ENCODE data around the gene UCKL1. TPM values are rescaled to one million over a fixed set of nuclear protein-coding genes. Genes with fewer than 3 reads are reported as not detected.
A peak's percentile ranks its signal among the peaks of the same experiment; 100 is the strongest.

The UCKL1 gene
- total RNA-seq, 3 donors from 2014 or later (not counting 1 experiment from before 2014, with no cell fraction given): 49.9 to 58.1 (median 49.9) TPM

DNA sequence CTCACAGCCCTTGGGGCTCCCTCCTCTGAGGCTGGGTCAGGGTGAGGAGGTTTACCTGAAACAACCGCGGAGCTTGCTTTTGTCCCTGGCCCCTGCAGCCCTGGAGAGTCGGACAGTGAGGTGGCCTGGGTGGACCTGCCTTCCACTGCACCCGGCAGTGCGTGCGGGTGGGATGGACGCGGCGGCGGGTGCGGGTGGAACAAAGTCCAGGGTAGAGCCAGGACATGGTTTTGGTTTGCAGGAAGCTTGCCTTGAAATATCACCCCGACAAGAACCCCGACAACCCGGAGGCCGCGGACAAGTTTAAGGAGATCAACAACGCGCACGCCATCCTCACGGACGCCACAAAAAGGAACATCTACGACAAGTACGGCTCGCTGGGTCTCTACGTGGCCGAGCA, 27.1 kb downstream of the UCKL1 start:
- DNase-seq: no peak
- ATAC-seq: no peak
- H3K36me3 ChIP-seq (ENCODE audit: control insufficient read depth, insufficient read depth, low read length): peaks cover 55% of the 10 kb centered on the region

GRCh38 chr20:63926298-63926697, 29.9 kb downstream of the UCKL1 start:
- no peak overlapping the region for H3K27ac Mint-ChIP-seq
- Histone ChIP-seq H3K27me3 (ENCODE audit: control insufficient read depth, insufficient read depth, low read length) (no peaks in the 10 kb centered on the region), H3K4me1 (ENCODE audit: control insufficient read depth, insufficient read depth, low read length) (no peaks in the 10 kb centered on the region), H3K36me3 (ENCODE audit: control insufficient read depth, insufficient read depth, low read length) (peaks cover 36% of the 10 kb centered on the region), H3K9me3 (ENCODE audit: control insufficient read depth, insufficient read depth, low read length) (no peaks in the 10 kb centered on the region), H3K27ac (ENCODE audit: low read length) (no peak overlapping the region), H3K4me3 (ENCODE audit: low read length) (no peak overlapping the region)
- TF ChIP-seq, protein P1, sequence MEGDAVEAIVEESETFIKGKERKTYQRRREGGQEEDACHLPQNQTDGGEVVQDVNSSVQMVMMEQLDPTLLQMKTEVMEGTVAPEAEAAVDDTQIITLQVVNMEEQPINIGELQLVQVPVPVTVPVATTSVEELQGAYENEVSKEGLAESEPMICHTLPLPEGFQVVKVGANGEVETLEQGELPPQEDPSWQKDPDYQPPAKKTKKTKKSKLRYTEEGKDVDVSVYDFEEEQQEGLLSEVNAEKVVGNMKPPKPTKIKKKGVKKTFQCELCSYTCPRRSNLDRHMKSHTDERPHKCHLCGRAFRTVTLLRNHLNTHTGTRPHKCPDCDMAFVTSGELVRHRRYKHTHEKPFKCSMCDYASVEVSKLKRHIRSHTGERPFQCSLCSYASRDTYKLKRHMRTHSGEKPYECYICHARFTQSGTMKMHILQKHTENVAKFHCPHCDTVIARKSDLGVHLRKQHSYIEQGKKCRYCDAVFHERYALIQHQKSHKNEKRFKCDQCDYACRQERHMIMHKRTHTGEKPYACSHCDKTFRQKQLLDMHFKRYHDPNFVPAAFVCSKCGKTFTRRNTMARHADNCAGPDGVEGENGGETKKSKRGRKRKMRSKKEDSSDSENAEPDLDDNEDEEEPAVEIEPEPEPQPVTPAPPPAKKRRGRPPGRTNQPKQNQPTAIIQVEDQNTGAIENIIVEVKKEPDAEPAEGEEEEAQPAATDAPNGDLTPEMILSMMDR (IDR thresholded peaks at IDR 0.05): no peak
- H3K27me3 Mint-ChIP-seq (ENCODE audit: low read depth in 2 of 2): no peaks in the 10 kb centered on the region
- no peaks in the 10 kb centered on the region for H3K9me3 Mint-ChIP-seq
- ATAC-seq (no peak), DNase-seq (no peak)
- H3K36me3 Mint-ChIP-seq: no peaks in the 10 kb centered on the region
- peaks cover 9 to 11% of the 10 kb centered on the region in 2 donors for H3K4me1 Mint-ChIP-seq
- intact Hi-C loops (cut with micrococcal nuclease): no loop called here
- WGBS (ENCODE audit: insufficient coverage): 94% methylated on average over 8 of the region's 8 CpGs
- H3K4me3 Mint-ChIP-seq: no peak overlapping the region

More for the DNA sequence above, 27.1 kb downstream of the UCKL1 start:
- no peaks in the 10 kb centered on the region for H3K4me1 ChIP-seq (ENCODE audit: control insufficient read depth, insufficient read depth, low read length)
- Mint-ChIP-seq H3K4me1 (peaks cover 9 to 11% of the 10 kb centered on the region in 2 donors), H3K9me3 (no peaks in the 10 kb centered on the region), H3K27ac (no peak overlapping the region), H3K36me3 (no peaks in the 10 kb centered on the region), H3K4me3 (no peak overlapping the region), H3K27me3 (ENCODE audit: low read depth in 2 of 2) (no peaks in the 10 kb centered on the region)
- no peaks in the 10 kb centered on the region for H3K27me3 ChIP-seq (ENCODE audit: control insufficient read depth, insufficient read depth, low read length)
- H3K27ac ChIP-seq (ENCODE audit: low read length): no peak overlapping the region
- WGBS (ENCODE audit: insufficient coverage): 95% methylated on average over 26 of the region's 26 CpGs
- H3K4me3 ChIP-seq (ENCODE audit: low read length): no peak overlapping the region
- TF ChIP-seq, protein P1 (IDR thresholded peaks at IDR 0.05): no peak
- intact Hi-C loops (cut with micrococcal nuclease): no loop called here
- no peaks in the 10 kb centered on the region for H3K9me3 ChIP-seq (ENCODE audit: control insufficient read depth, insufficient read depth, low read length)

DNA sequence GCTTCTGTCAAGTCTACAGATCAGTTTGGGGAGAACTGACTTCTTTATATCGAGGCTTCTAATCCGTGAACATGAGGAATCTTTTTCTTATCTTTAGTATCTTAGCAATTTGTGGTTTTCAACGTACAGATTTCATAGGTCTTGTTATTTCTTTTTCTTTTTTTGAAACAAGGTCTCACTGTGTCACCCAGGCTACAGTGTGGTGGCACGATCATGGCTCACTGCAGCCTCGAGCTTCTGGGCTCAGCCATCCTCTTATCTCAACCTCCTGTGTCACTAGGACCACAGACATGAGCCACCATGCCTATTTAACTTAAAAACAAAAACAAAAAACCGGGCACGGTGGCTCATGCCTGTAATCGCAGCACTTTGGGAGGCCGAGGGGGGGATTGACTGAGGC, 32.0 kb downstream of the UCKL1 start:
- H3K27ac ChIP-seq (ENCODE audit: low read length): no peak overlapping the region
- peaks cover 24% of the 10 kb centered on the region for H3K36me3 ChIP-seq (ENCODE audit: control insufficient read depth, insufficient read depth, low read length)
- H3K4me3 ChIP-seq (ENCODE audit: low read length): no peak overlapping the region
- H3K27me3 Mint-ChIP-seq (ENCODE audit: low read depth in 2 of 2): no peaks in the 10 kb centered on the region
- no peak for DNase-seq
- no peaks in the 10 kb centered on the region for H3K9me3 Mint-ChIP-seq
- intact Hi-C loops (cut with micrococcal nuclease): no loop called here
- TF ChIP-seq, protein P1 (IDR thresholded peaks at IDR 0.05): no peak
- WGBS (ENCODE audit: insufficient coverage): 73% methylated on average over 9 of the region's 9 CpGs
- H3K4me1 ChIP-seq (ENCODE audit: control insufficient read depth, insufficient read depth, low read length): no peaks in the 10 kb centered on the region
- no peak overlapping the region for H3K4me3 Mint-ChIP-seq
- no peak for ATAC-seq
- peaks cover 9 to 11% of the 10 kb centered on the region in 2 donors for H3K4me1 Mint-ChIP-seq
- H3K27ac Mint-ChIP-seq: peak overlapping the region in 1 of 2 donors; percentile 18
- no peaks in the 10 kb centered on the region for H3K9me3 ChIP-seq (ENCODE audit: control insufficient read depth, insufficient read depth, low read length)
- no peaks in the 10 kb centered on the region for H3K36me3 Mint-ChIP-seq
- no peaks in the 10 kb centered on the region for H3K27me3 ChIP-seq (ENCODE audit: control insufficient read depth, insufficient read depth, low read length)

DNA sequence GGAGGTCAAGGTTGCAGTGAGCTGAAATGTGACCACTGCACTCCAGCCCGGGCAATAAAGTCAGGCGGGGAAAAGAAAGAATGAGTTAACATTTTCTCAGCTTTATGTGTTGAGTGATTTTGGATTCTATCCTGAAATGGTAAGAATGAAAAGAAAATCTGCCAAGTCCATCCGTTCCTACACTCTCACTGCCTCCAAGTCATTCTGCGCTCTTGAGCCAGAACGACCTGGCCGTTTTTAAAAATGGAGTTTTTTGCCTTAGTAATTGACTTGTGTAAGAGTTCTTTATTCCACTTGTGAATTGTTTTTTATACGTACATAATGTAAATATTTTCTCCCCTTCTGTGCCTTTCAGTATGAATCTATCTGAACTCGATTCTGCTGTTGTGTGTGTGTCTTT, 32.6 kb downstream of the UCKL1 start:
- Mint-ChIP-seq H3K4me1 (peaks cover 9 to 11% of the 10 kb centered on the region in 2 donors), H3K36me3 (no peaks in the 10 kb centered on the region), H3K9me3 (no peaks in the 10 kb centered on the region), H3K27me3 (ENCODE audit: low read depth in 2 of 2) (no peaks in the 10 kb centered on the region), H3K27ac (peak overlapping the region in 1 of 2 donors; percentile 18), H3K4me3 (no peak overlapping the region)
- ATAC-seq (no peak), DNase-seq (no peak)
- Histone ChIP-seq H3K27me3 (ENCODE audit: control insufficient read depth, insufficient read depth, low read length) (no peaks in the 10 kb centered on the region), H3K4me1 (ENCODE audit: control insufficient read depth, insufficient read depth, low read length) (no peaks in the 10 kb centered on the region), H3K36me3 (ENCODE audit: control insufficient read depth, insufficient read depth, low read length) (peaks cover 21% of the 10 kb centered on the region), H3K4me3 (ENCODE audit: low read length) (no peak overlapping the region), H3K9me3 (ENCODE audit: control insufficient read depth, insufficient read depth, low read length) (no peaks in the 10 kb centered on the region), H3K27ac (ENCODE audit: low read length) (no peak overlapping the region)
- WGBS (ENCODE audit: insufficient coverage): 97% methylated on average over 2 of the region's 8 CpGs
- TF ChIP-seq, protein P1 (IDR thresholded peaks at IDR 0.05): no peak
- intact Hi-C loops (cut with micrococcal nuclease): no loop called here
